NCI-H460 (cell line): Measurements from ENCODE around the gene ZNF320. TPM values are rescaled to one million over a fixed set of nuclear protein-coding genes. Genes with fewer than 3 reads are reported as not detected.
"Not testable (repeated sequence)": the region's sequence is repeated elsewhere in the genome, so short reads cannot be mapped to it uniquely, and the experiment has no call there.

Source experiments
- DNase-seq: peaks from one replicate; pipeline ENCODE4 v3.0.0-alpha.2; 2016; ENCODE audit warnings: low read depth; ENCODE audit errors: extremely low read depth
- total RNA-seq: library from RNA; depleted of rRNA; stranded (reverse); fragments of >200 nt; shearing (Covaris generic); gene quantifications from 2 replicates; pipeline ENCODE4 v1.2.3, GENCODE V29; 2014

The ZNF320 gene
- total RNA-seq, 1 experiment from 2014 or later = 4.8 TPM

DNA sequence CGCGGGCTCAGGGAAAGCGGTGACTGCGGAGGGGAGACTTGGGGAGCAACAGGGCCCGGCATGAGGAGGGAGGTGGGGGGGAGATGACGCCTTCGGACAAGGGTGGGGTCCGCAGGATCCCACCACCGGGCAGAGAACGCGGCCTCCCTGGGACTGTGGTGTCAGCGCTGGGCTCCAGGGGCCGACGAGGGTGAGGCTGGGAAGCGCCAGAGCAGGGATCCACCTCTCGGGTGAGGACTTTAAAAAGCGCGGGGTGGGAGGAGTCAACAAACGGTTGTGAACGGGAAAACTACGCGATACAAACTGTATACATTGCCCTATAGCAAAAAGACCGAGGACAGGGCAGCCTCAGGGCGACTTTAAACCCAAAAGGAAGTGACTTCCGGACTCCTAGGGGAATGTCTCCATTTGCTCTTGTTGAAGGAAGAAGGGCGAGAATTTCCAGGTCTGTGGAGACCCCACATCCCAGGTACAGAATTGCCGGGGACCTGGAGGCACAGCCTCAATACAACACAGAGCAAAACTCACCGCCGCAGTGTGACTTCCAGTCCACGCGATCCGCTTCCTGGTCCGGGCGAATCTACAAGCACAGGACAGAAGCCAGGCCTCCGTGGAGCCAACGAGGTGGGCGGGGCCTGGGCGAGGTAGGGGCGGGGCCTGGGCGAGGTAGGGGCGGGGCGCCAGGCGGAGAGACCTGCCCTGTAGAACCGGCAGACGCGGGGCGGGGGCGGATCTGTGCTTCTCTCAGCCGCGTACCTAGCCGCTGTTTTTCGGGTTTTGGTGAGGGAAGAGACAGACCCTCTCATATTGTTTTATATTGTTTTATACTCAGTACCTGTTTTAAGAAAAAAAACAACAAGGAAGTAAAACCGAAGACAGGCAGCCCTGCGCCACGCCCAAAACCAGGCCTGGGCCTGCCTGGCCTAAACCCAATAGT is 25.7 kb upstream of the ZNF320 start, which contains the start of gene ZNF888:
ZNF888 (minus strand) TSS at position 588 of the 937 bp plus-strand sequence. CDS start 5,555 bp downstream, outside the sequence.
- peak; percentile 64 for DNase-seq

DNA sequence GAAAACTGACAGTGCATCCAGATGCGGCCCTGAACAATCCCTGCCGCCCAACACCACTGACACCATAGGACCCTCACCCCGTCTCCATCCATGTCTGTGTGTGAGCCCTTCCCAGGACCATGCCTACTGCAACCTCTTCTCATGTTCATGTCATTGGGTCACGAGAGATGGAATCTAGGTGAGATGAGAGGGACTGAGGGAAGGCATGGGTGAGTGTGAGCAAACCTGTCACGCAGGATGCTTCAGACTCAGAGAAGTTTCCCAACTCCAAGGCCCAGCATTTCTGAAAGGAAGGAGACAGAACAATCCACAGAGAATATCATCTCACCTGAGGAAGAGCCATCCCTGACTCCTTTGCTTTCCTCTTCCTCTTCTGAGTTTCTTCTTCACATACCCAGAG is 20.1 kb upstream of the ZNF320 start:
- DNase-seq = no peak

DNA sequence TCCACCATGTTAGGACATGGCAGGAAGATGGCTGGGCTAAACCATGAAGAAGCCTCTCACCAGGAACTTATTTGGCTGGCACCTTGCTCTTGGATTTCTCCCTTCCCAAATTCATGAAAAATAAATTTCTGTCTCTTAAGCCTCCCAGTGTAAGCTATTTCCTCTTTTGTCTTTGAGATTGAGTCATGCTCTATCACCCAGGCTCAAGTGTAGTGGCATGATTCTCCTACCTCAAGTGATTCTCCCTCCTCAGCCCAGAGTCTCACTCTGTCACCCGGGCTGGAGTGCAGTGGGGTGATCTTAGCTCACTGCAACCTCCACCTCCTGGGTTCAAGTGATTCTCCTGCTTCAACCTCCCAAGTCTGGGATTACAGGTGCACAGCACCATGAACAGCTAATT is 13.2 kb upstream of the ZNF320 start:
- no peak for DNase-seq

DNA sequence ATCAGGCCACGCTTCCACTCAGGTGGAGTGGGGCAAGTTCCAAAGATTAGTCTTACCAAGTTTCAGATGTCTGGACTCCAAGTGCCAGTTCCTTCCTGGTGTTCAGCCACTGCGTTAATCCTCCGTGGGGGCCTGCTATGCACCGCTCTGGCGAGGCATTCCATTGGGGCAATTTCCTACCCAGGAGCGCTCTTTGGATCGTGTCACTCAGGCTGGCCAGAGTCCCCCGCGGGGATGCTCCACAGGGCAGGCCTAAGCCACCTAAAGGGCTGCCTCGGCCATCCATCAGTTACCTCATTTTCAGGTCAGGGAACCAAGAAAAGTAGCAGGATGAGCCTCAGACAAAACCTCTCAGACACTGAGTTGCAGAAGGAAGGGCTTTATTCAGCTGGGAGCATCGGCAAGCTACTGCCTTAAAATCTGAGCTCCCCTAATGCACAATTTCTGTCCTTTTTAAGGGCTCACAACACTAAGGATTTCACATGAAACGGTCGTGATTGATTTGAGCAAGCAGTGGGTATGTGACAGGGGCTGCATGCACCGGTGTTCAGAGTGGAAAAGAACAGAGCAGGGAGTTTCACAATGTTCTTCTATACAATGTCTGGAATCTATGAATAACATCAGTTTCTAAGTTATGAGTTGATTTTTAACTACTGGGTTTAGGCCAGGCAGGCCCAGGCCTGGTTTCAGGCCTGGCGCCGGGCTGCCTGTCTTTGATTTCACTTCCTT is 6.8 kb upstream of the ZNF320 start:
- DNase-seq = not testable (repeated sequence)

DNA sequence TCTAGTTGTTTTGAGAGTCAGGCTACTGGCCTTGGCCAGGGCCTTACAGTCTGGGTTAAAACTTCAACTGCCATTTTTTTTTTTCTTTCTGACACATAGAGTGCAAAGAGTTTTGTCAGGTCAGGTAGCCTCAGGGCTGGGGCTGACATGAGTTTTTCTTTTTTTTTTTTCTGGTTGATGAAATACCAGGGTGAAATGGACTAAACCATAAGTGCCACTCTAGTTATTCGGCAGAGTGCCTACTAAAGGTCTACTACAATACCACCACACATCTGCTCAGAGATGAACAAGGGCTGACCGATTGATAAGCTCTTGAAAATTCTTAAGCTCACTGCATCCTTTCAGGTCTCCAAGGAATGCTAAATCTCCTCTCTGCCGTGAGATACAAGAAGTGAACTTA is 4.4 kb upstream of the ZNF320 start:
- no peak for DNase-seq

DNA sequence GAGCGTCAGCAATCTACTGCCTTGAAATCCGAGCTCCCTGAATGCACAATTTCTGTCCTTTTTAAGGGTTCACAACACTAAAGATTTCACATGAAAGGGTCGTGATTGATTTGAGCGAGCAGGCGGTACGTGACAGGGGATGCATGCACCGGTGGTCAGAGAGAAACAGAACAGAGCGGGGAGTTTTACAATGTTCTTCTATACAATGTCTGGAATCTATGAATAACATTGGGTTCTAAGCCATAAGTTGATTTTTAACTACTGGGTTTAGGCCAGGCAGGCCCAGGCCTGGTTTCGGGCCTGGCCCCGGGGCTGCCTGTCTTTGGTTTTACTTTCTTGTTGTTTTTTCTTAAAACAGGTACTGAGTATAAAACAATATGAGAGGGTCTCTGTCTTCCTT is 1.2 kb upstream of the ZNF320 start:
- not testable (repeated sequence) for DNase-seq

DNA sequence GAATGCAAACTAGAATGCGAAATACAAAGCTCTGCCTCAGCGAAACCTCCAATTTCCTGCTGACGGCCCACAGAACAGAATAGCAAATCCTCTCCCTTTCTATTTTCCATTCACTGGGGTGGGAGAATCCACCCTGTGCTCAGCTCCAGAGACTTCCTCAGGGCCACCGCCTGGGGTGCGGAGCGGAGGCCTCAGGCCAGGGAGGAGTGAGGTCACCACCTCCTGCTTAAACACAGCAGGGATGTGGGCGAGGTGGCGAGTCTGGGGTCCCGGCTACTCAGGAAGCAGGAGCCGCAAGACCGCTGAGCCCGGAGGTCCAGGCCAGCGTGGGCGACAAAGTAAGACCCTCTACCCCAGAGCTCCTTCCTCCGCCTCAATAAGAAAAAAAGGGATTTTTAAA is 666 bp upstream of the ZNF320 start:
- no peak for DNase-seq

DNA sequence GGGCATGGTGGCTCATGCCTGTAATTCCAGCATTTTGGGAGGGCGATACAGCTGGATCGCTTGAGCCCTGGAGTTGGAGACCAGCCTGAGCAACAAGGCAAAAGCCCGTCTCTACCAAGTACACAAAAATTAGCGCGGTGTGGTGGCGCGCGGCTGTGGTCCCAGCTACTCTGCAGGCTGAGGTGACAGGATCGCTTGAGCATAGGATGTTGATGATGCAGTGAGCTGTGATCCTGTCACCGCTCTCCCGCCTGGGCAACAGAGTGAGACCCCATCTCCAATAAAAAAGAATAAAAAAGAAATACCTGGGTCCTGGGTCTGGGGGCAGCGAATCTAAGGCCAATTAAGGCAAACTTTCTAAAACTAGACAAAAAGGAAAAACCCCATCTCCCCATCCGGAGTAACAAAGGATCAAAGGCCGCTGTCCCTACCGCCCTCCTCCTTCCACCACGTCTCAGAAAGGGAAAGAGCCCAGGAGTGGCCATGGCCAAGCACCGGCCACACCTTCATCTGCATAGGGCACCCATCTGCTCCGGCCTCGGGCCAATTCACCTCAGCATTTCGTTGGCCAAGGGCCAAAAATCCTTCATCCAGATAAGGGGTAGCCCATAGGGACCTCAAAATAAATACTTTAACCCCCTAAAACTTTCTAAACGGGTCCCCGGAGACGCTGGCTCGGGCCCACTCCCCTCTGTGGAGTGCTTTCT is 851 bp downstream of the ZNF320 start:
- DNase-seq = no peak

DNA sequence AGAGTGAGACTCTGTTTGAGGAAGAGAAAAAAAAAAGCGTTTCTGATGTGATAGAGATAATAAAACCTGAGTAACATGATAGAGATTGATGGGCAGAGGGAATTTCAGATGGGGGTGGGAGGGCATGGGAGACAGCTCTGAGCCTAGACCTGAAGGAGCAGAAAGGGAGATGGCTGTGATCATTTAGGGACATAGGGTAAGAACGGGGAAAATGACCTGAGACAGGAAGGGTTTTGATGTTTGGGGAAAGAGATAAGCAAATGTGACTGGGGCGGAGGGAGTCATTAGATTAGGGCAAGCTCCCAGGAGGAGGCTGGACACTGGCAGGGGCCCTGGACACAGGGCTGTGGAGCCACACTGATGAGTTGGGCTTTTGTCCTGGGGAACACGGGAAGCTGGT is 6.1 kb downstream of the ZNF320 start:
- DNase-seq = no peak

DNA sequence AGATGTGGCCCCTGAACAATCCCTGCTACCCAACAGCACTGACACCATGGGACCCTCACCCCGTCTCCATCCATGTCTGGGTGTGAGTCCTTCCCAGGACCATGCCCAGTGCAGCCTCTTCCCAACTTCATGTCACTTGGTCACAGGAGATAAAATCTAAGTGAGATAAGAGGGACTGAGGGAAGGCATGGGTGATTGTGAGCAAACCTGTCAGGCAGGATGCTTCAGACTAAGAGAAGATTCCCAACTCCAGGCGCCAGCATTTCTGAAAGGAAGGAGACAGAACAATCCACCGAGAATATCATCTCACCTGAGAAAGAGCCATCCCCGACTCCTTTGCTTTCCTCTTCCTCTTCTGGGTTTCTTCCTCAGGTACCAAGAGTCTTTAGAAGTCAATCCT is 7.5 kb downstream of the ZNF320 start:
- no peak for DNase-seq

DNA sequence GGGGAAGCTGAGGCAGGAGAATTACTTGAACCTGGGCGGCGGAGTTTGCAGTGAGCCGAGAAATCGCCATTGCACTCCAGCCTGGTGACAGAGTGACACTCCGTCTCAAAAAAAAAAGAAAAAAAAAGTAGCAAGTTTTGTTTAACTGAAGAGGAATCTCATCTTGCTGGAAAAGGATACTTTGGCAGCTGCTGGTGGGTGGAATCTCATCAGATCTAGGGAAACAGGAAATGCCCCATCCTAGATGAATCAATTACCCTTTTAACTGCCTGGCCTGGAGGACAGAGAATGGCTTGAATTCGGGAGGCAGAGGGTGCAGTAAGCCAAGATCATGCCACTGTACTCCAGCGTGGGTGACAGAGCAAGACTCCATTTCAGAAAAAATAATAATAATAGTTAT is 8.4 kb downstream of the ZNF320 start:
- DNase-seq = no peak

DNA sequence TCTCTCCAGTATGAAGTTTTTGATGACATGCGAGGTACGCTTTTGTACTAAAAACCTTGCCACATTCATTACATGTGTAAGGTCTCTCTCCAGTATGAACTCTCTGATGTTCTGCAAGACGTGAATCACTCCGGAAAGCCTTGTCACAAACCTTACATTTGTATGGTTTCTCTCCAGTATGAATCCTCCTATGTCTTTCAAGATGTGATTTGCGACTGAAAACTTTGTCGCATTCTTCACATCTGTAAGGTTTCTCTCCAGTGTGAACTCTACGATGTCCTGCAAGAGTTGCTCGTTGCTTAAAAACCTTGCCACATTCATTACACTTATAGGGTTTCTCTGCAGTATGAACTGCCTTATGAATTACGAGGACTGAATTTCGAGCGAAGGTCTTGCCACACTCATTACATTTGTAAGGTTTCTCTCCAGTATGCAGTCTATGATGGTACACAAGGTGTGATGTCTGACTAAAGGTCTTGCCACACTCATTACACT is 16.5 kb downstream of the ZNF320 start:
- no peak for DNase-seq

DNA sequence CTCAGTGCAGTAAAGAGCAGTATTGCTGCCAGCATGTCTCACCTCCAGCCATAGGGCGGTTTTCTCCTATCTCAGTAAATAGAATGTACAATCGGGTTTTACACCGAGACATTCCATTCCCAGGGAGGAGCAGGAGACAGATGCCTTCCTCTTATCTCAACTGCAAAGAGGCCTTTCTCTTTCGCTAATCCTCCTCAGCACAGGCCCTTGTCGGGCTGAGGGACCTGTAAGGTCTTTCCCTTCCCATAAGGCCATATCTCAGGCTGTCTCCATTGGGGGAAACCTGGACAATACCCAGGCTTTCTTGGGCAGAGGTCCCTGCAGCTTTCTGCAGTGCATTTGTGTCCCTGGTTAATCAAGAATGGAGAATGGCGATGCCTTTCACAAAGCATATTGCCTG is 24.4 kb downstream of the ZNF320 start:
- not testable (repeated sequence) for DNase-seq

DNA sequence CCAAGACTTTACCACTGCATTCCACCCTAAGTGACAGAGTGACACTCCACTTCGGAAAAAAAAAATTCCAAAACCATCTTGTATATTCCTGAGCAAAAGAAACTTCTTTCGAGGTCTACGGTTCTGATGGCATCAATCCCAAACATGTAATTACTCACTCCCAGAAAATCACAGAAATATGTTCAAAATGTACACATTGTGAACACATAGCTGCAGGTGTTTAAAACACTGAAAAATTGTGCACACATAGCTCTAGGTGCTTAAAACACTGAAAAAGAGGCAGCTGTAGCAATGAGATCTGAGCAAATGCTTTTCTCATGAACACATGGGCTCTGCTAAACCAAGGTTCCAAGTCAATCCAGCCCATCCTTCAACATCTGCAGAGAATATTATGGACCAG is 26.0 kb downstream of the ZNF320 start:
- DNase-seq = no peak

DNA sequence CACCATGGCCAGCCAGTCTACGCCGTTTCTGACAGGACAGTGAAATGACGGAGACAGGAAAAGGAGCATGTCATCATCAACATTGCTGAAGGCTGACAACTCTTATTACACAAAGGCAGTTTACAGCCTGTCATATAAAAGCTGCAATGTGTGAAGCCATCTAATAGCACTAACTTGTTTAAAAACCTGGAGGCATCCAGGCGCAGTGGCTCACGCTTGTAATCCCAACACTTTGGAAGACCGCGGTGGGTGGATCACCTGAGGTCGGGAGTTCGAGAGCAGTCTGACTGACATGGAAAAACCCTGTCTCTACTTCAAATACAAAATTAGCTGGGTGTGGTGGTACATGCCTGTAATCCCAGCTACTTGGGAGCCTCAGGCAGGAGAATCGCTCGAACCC is 29.4 kb downstream of the ZNF320 start:
- not testable (repeated sequence) for DNase-seq

DNA sequence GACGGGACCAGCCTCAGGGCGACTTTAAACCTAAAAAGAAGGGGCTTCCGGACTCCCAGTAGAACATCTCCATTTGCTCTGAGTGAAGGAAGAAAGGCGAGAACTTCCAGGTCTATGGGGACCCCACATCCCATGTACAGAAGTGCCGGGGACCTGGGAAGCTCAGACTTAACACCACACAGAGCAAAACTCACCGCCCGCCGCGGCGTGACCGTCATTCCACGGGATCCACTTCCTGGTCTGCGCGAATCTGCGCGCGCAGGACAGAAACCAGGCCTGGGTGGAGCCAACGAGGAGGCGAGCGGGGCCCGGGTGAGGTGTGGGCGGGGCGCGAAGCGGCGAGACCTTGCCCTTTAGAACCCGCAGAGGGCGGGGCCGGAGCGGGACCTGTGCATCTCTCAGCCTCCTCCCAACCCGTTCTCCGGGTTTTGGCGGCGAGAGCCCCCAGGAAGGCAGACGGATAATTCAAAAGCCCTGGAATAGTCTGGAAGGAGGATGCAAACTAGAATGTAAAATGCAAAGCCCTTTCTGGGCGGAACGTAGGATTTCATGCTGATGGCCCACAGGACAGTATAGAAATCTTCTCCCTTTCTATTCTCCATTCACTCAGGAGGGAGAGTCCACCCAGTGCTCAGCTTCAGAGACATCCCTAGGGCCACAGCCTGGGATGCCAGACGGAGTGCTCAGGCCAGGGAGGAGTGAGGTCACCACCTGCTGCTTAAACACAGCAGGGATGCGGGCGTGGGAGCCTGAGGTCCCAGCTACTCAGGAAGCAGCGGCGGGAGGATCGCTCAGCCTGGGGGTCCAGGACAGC is 39.9 kb downstream of the ZNF320 start, which contains the start of gene ZNF468:
ZNF468 (minus strand) TSS at position 242 of the 814 bp plus-strand sequence. CDS start 3,347 bp downstream, outside the sequence.
- peak; percentile 21 for DNase-seq

DNA sequence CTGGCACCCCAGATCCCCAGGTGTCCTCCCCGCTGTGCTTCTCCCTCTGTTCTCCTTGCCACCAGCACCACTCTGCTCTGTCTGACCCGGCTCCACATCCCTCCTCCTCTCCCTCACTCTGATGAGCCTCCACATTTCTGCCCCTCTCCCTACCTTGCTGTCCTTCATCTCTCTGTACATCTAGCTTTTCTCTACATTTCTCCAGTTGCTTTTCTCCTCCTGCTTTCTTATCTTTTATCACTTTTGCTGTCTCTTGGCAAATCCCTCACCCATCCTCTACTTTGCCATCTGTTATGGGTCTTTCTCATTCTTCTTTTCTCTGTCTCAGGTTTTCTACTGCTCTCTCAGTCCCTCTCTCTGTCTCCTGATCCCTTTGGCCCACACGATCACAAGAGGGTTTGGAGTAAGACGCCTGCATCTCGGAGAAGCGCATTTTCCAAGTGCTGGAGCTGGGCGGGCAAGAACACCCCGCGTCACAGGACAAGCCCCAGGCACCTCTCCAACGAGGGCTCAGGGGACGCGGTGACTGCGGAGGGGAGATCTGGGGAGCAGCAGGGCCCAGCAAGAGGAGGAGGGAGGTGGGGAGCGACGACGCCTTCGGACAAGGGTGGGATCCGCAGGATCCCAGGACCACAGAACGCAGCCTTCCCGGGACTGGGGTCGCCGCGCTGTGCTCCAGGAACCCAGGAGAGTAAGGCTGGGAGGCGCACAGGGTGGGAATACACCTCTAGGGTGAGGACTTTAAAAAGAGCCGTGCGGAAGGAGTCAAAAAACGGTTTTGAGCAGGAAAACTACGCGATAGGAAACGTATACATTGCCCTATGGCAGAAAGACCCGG is 40.7 kb downstream of the ZNF320 start:
- DNase-seq = not testable (repeated sequence)
